Subcutaneous abdominal adipose tissue (tissue), 5 donors: ENCODE results near the gene BABAM2.
"Not testable (repeated sequence)": the region's sequence is repeated elsewhere in the genome, so short reads cannot be mapped to it uniquely, and the experiment has no call there.

Experiments
- H3K27ac ChIP-seq: one replicate; pipeline ENCODE4 v1.7.0; 2013; ENCODE audit warnings: low read depth, mild to moderate bottlenecking, inconsistent platforms, low read length, moderate library complexity
- H3K27me3 ChIP-seq, 5 donors: one replicate each; pipeline ENCODE4 v1.7.0; 2013; ENCODE audit warnings: low read length in 5 of 5, inconsistent platforms in 1 of 5; ENCODE audit not compliant: control insufficient read depth in 5 of 5, insufficient read depth in 4 of 5
- H3K36me3 ChIP-seq, 5 donors: one replicate each; pipeline ENCODE4 v1.7.0; 2013; ENCODE audit warnings: low read length in 5 of 5; ENCODE audit not compliant: control insufficient read depth in 5 of 5, insufficient read depth in 5 of 5
- H3K4me1 ChIP-seq, 5 donors: one replicate each; pipeline ENCODE4 v1.7.0; 2013; ENCODE audit warnings: low read length in 5 of 5, mild to moderate bottlenecking in 3 of 5, moderate library complexity in 1 of 5; ENCODE audit not compliant: control insufficient read depth in 5 of 5, insufficient read depth in 5 of 5
- H3K4me3 ChIP-seq, 5 donors: one replicate each; pipeline ENCODE4 v1.7.0; 2013; ENCODE audit warnings: low read length in 5 of 5, low read depth in 1 of 5
- H3K9ac ChIP-seq, 5 donors: one replicate each; pipeline ENCODE4 v1.7.0; 2013; ENCODE audit warnings: low read length in 5 of 5, mild to moderate bottlenecking in 4 of 5, moderate library complexity in 3 of 5
- H3K9me3 ChIP-seq, 5 donors: one replicate each; pipeline ENCODE4 v1.7.0; 2013; ENCODE audit warnings: low read length in 5 of 5; ENCODE audit not compliant: control insufficient read depth in 5 of 5
- donor health status: healthy.
- donor health status: healthy.
- donor health status: healthy.
- donor health status: healthy.
- donor health status: healthy.

The BABAM2 gene

DNA sequence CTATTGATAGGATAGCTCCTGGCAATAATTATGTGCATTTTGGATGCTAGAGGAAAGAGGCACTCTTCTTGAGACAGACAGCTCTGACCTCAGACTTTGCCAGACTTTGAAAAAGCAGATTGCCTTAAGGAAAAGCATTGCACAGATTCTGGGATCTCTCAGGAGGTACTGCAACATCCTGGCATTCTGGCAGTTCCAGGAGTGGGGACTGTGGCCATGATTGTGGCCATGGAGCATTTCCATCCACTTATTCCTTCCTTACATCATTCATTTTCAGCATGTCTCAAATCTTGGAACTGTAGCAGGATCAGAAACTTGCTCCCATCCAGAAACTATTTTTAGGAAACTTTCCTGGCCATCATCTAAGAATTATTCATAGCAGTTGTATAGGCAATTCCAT, 357.2 kb downstream of the BABAM2 start:
- H3K27me3 ChIP-seq, result no peaks in the 10 kb centered on the region
- no peak overlapping the region for H3K27ac ChIP-seq
- H3K36me3 ChIP-seq, result peaks cover 0 to 12% (median 3%) of the 10 kb centered on the region in 5 donors
- H3K9me3 ChIP-seq, result no peaks in the 10 kb centered on the region
- no peak overlapping the region for H3K9ac ChIP-seq
- peaks cover 6 to 12% (median 7%) of the 10 kb centered on the region in 5 donors for H3K4me1 ChIP-seq
- no peak overlapping the region for H3K4me3 ChIP-seq

DNA sequence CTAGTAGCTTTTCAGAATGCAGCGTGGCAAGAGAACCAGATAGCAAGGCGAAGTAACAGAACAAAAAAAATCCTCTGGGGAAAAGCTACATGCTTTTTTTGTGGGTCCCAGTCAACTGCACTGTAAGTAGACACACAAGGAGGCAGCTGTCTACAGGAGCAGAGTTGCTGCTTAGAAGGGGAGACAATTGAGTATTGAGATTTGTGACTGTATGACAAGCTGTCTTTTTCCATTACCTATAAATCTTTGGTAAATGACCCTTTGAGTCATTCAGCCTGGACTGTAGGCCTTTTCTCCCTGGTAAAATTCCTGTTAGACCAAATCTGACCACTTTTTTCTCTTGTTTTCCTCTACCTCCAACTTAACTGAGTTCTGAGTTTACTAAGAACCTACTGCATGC, 358.0 kb downstream of the BABAM2 start:
- Histone ChIP-seq H3K27ac (no peak overlapping the region), H3K36me3 (peaks cover 0 to 12% (median 3%) of the 10 kb centered on the region in 5 donors), H3K9me3 (no peaks in the 10 kb centered on the region), H3K27me3 (no peaks in the 10 kb centered on the region), H3K4me3 (no peak overlapping the region), H3K9ac (no peak overlapping the region), H3K4me1 (peaks cover 6 to 12% (median 7%) of the 10 kb centered on the region in 5 donors)

DNA sequence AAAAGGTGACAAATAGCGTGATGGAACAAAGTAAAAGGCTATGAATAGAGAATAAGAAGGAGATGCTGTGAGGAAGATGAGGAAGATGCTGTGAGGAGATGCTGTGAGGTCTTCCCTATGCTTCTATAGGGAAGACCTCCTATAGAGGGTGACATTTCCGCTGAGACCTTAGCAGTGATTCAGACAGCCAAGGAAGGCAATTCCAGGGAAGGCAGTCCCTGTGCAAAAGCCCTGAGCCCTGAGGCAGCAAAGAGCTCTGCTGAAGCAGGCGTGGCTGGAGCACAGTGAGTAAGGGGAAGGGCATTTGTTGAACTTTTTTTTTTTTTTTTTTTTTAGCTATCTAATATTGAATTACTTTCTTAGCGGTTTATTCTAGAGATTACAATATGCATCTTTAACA, 359.5 kb downstream of the BABAM2 start:
- Histone ChIP-seq H3K4me3 (no peak overlapping the region), H3K27me3 (no peaks in the 10 kb centered on the region), H3K9me3 (no peaks in the 10 kb centered on the region), H3K9ac (no peak overlapping the region), H3K27ac (no peak overlapping the region), H3K4me1 (peaks cover 6 to 12% (median 7%) of the 10 kb centered on the region in 5 donors), H3K36me3 (peaks cover 0 to 9% (median 3%) of the 10 kb centered on the region in 5 donors)

- Histone ChIP-seq H3K9ac (no peak overlapping the region), H3K36me3 (peaks cover 0 to 3% (median 0%) of the 10 kb centered on the region in 5 donors), H3K4me1 (peaks cover 6 to 12% (median 7%) of the 10 kb centered on the region in 5 donors), H3K9me3 (no peaks in the 10 kb centered on the region), H3K27me3 (no peaks in the 10 kb centered on the region), H3K27ac (no peak overlapping the region), H3K4me3 (no peak overlapping the region)
Measured at GRCh38 chr2:28251337-28251736, 360.8 kb downstream of the BABAM2 start.

GRCh38 chr2:28252311-28252710, 361.8 kb downstream of the BABAM2 start:
- no peak overlapping the region for H3K27ac ChIP-seq
- no peaks in the 10 kb centered on the region for H3K9me3 ChIP-seq
- H3K36me3 ChIP-seq, result peaks cover 0 to 3% (median 0%) of the 10 kb centered on the region in 5 donors
- H3K9ac ChIP-seq, result no peak overlapping the region
- no peaks in the 10 kb centered on the region for H3K27me3 ChIP-seq
- no peak overlapping the region for H3K4me3 ChIP-seq
- peaks cover 2 to 6% (median 5%) of the 10 kb centered on the region in 5 donors for H3K4me1 ChIP-seq

- peaks cover 0 to under 1% (median 0%) of the 10 kb centered on the region in 5 donors for H3K36me3 ChIP-seq
- H3K4me3 ChIP-seq, result no peak overlapping the region
- H3K9me3 ChIP-seq, result no peaks in the 10 kb centered on the region
- no peak overlapping the region for H3K9ac ChIP-seq
- H3K4me1 ChIP-seq, result no peaks in the 10 kb centered on the region
- no peak overlapping the region for H3K27ac ChIP-seq
- no peaks in the 10 kb centered on the region for H3K27me3 ChIP-seq
Measured at GRCh38 chr2:28253543-28253942, 363.0 kb downstream of the BABAM2 start.

GRCh38 chr2:28255231-28255630, 364.7 kb downstream of the BABAM2 start:
- not testable (repeated sequence) for H3K27me3 ChIP-seq, H3K9me3 ChIP-seq, H3K9ac ChIP-seq, H3K27ac ChIP-seq, H3K4me3 ChIP-seq, H3K4me1 ChIP-seq, H3K36me3 ChIP-seq

DNA sequence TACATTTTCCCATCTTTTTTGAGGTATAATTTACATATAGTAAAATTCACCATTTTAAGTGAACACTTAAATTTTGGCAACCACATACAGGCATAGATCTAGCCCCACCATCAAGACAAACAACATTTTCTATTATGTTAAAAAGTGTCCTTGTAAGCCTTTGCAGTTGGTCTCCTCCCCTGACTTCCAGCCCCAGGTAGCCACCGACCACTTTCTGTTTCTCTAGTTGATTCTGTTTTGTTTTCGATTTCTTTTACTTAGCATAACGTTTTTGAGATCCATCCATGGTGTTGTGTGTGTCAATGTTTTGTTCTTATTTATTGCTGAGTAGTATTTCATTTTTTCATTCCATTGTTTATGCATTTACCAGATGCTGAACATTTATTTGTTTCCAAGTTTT, 366.7 kb downstream of the BABAM2 start:
- Histone ChIP-seq H3K9me3 (no peaks in the 10 kb centered on the region), H3K4me3 (no peak overlapping the region), H3K27me3 (no peaks in the 10 kb centered on the region), H3K4me1 (no peaks in the 10 kb centered on the region), H3K27ac (no peak overlapping the region), H3K36me3 (peaks cover 0 to 5% (median 0%) of the 10 kb centered on the region in 5 donors), H3K9ac (no peak overlapping the region)

DNA sequence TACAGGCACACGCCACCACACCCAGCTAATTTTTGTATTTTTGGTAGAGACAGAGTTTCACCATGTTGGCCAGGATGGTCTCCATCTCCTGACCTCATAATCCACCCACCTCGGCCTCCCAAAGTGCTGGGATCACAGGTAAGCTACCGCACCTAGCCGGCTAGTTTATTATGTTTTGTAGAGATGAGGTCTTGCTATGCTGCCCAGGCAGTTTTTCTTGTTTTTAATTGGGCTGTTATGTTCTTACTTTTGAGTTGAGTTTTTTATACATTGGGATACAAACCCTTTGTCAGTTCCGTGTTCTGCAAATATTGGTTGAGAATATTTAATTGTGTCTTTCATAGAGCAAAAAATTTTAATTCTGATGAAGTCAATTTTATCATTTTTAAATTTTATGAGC, 368.7 kb downstream of the BABAM2 start:
- H3K9me3 ChIP-seq, H3K4me3 ChIP-seq, H3K9ac ChIP-seq, H3K36me3 ChIP-seq, H3K27ac ChIP-seq, H3K27me3 ChIP-seq, H3K4me1 ChIP-seq: not testable (repeated sequence)

DNA sequence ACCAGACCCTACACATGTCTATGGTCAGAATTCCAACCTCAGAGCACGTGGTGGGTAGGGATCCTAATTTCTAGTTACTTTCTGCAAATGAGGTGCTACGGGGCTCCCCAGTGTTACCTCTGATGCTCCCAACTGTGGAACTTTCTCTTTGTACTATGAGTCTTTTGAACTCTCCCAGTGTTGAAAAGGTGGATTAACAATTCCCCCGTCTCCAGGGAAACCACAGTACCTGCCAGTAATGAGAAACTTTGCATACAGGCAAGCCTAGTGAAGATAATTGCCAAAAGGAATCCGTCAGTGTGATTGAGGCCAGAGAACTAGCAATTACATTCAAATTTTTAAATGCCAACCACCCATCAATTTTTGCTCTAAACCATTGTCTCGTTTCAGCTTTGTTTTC, 373.2 kb downstream of the BABAM2 start:
- H3K27me3 ChIP-seq, result no peaks in the 10 kb centered on the region
- H3K9me3 ChIP-seq, result no peaks in the 10 kb centered on the region
- H3K36me3 ChIP-seq, result peaks cover 0 to 5% (median 3%) of the 10 kb centered on the region in 5 donors
- H3K9ac ChIP-seq, result no peak overlapping the region
- no peaks in the 10 kb centered on the region for H3K4me1 ChIP-seq
- H3K27ac ChIP-seq, result no peak overlapping the region
- no peak overlapping the region for H3K4me3 ChIP-seq

DNA sequence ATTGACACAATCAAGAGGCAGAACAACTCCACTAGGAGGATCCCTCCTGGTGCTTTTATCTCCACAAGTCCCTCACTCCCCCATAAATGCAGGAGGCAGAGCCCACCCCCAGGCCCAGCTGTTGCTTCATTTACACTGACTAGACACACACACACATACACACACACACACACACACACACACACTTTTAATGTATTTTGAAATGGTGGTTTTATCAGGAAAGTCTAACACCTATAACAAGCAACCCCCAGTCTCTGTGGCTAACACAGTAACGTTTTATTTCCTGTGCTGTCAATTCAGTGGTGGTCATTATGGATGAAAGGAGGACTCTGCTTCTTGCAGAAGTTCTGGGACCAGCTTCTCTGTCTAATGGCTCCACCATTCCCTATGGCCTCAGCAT, 376.8 kb downstream of the BABAM2 start:
- no peaks in the 10 kb centered on the region for H3K9me3 ChIP-seq
- H3K9ac ChIP-seq, result no peak overlapping the region
- H3K27me3 ChIP-seq, result no peaks in the 10 kb centered on the region
- H3K36me3 ChIP-seq, result peaks cover 0 to 7% (median 2%) of the 10 kb centered on the region in 5 donors
- H3K27ac ChIP-seq, result no peak overlapping the region
- no peak overlapping the region for H3K4me3 ChIP-seq
- peaks cover 0 to 6% (median 0%) of the 10 kb centered on the region in 5 donors for H3K4me1 ChIP-seq
